NOMO-1 treated with DMSO at 0.1 percent for 48 hours (cell line): ENCODE data around the gene DGAT2.
"Not testable (repeated sequence)": the region's sequence is repeated elsewhere in the genome, so short reads cannot be mapped to it uniquely, and the experiment has no call there.

Experiments used
- DNase-seq: peaks from one replicate; lab custom pipeline; 2025; ENCODE audit not compliant: unreplicated experiment; lab: John Stamatoyannopoulos, UW

Gene DGAT2

GRCh38 chr11:75748729-75749273, 19.8 kb upstream of the DGAT2 start:
- DNase-seq: not testable (repeated sequence)

DNA sequence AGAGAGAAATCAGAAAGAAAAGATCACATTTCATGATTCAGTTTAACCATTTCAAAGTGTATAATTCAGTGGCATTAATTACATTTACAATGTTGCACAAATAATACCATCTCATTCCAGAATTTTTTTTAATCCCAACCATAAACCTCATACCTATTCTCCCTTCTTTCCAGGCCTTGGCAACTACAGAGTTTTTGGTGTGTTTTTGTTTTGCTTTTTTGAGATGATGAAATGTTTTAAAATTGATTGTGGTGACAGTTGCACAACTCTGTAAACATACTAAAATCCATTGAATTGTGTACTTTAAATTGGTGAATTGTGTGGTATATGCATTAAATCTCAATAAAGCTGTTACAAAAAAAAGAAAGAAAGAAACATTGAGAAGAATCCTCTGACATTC, 13.6 kb upstream of the DGAT2 start:
- DNase-seq: not testable (repeated sequence)

DNA sequence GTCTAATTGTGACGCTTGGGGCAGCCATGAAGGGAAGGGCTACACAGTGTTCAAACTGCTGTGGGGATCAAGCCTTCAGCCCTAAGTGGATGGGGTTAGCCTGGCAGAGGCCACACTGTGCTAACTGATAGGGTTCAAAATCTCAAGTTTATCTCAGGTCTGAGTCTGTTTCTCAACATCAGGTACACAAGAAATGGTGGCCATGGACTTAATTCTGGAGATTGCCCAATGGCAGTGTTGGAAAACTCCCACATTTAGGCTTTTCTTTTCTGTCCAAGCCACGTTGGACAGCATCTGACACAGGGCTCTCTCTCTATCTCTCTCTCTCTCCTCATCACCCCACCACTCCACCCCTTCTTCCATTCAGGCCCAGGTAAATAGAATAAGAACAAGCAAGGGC, 10.9 kb upstream of the DGAT2 start:
- DNase-seq: no peak

- no peak for DNase-seq
Measured at GRCh38 chr11:75759832-75760231, 8.7 kb upstream of the DGAT2 start.

DNA sequence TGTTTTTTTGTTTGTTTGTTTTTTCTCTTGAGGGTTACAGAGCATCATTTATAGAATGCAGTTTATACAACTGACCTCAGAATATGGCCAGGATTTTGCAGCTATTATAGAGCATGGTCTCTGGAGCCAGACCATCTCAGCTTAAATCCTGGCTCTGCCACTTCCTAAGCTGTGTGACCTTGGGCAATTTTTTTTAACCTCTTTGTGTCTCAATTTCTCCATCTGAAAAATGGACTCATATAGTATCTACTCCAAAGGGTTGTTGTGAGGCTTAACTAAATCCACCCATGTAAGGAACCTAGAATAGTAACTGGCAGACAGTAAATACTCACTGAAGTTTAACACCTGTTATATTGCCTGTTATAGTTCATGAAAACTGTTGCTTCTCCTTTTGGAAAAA, 8.3 kb upstream of the DGAT2 start:
- no peak for DNase-seq

GRCh38 chr11:75760710-75761493, 7.7 kb upstream of the DGAT2 start:
- DNase-seq: no peak

- DNase-seq: no peak
Measured at GRCh38 chr11:75762158-75762557, 6.4 kb upstream of the DGAT2 start.

DNA sequence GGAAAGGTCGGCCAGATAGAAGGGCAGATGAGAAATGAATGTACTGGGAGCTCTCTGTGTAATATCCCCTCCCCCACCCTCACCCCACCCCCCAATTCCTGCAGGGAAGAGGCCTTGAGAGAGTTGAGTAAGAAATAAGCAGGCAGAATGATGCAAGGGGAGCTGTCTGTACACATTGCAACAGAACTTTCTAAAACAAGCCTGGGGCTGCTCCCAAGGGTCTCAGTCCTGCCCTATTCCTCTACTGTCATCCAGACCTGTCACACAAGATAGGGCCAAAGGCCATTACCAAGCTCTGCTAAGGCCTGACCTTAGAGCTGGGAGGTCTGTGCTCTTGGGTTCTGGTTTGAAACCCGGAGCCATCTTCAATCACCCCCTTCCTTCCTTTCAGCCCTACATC, 5.7 kb upstream of the DGAT2 start:
- peak; percentile 71 for DNase-seq

- no peak for DNase-seq
Measured at GRCh38 chr11:75763846-75764245, 4.7 kb upstream of the DGAT2 start.

DNA sequence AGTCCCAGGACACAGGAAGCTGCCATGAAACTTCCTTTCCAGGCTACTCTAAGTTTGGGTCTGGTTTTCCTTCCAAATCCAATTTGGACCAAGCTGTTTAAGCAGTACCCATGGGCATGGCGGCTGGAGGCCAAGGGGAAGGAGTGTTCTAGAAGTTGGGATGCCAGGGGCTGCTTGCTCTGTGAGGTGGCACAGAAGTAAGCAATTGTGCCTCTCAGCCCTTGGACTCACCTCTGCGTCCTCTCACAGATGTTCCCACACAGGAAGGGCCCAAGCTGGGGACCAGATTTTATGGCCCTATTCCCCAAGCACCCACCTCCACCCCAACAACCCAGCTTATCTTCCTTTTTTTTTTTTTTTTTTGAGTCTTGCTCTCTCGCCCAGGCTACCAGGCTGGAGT, 3.5 kb upstream of the DGAT2 start:
- no peak for DNase-seq

- no peak for DNase-seq
Measured at GRCh38 chr11:75766443-75767227, 1.9 kb upstream of the DGAT2 start.

- DNase-seq: no peak
Measured at GRCh38 chr11:75767228-75767572, 1.4 kb upstream of the DGAT2 start.

GRCh38 chr11:75767793-75768111, 826 bp upstream of the DGAT2 start:
- DNase-seq: no peak

DNA sequence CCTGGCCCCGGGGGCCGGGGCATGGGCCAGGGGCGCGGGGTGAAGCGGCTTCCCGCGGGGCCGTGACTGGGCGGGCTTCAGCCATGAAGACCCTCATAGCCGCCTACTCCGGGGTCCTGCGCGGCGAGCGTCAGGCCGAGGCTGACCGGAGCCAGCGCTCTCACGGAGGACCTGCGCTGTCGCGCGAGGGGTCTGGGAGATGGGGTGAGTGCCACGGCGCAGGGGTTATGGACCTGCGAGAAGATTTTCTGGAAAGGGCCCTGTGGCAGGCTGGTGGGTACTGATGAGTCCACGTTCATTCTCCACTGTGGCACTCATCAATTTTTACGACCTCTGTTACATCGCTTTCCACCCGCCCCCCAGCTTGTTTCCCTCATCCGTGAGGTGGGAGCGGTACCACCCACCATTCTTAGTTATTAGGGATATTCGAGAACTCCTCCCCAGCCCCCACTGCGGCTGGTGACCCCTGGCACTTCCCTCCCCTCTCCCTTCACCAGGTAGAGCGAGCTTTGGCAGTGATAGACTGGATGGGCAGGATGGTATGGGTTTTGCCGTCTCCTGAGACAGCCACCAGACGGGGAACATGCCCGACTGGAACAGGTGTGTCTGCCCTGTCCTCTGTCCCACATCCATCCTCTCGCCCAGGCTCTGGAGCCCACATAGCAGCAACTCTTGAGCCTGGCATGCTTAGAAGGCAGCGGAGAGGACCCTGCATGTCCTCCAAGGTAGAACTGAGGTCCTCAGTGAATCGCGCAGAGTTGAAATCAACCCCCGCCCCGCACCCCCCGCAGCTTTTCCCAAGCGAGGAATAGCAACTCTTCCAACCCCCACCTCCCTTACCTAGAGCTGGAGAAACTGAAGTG, 562 bp downstream of the DGAT2 start:
- no peak for DNase-seq

- DNase-seq: peak; percentile 2
Measured at GRCh38 chr11:75770102-75770501, 1.5 kb downstream of the DGAT2 start.

- DNase-seq: peak; percentile 88
Measured at GRCh38 chr11:75771646-75772410, 3.2 kb downstream of the DGAT2 start.

DNA sequence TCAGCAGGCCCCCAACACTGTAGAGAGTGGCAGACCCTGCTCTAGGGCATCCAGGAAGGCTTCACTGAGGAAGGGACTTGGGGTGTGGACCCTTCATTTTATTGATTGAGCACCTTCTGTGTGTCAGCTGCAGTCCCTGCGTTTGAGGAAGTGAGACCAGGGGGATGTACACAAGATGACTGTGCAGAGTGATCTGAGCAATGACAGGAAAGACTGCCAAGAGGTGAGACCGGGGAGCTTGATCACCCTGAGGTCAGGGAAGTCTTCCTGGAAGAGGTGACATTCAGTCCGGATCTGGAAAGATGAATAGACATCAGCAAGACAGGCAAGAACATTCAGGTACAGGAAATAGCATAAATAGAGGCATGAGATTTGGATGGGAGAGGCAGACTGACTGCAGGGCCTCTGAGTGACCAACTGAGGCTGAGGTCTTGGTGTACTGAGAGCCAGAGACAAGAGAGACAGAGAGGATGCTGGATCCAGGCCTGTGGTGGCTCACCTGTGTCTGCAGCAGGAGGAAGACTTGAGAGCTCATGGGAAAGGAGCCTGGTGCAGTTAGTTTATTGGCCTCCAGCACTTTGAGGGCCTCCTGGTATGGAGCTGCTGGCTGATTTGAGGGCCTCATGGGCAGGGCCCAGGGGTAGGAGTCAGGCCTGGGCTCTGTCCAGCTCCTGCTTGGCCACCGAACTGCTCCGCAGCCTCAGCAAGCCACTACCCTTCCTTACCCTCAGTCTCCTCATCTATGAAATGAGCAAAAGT, 5.2 kb downstream of the DGAT2 start:
- peak; percentile 91 for DNase-seq

DNA sequence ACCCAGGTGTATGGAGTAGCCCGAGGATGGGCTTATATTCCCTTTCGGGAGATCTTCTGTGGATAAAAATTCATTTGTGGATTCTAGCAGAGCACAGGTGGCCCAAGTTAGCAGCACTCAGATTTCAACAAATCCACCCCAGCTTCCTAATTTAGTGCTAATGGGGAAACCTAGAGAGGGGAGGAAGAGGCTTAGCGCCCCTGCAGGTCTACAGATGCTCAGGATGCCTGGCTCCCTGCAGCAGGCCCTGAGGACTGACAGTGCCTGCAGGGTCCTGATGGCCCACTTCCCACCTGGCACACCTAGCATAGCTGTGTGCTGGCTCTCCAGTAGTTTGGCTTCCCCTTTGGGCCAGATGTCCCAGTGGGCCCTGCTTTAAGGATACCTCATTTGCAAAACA, 6.5 kb downstream of the DGAT2 start:
- DNase-seq: no peak

- no peak for DNase-seq
Measured at GRCh38 chr11:75776546-75776945, 8.0 kb downstream of the DGAT2 start.
